Panc1 (cell line): ENCODE results near the gene HOXD9. TPM values are rescaled to one million over a fixed set of nuclear protein-coding genes. Genes with fewer than 3 reads are reported as not detected.

Experiments used
- ATAC-seq: fragments of 200-7000 bp; cut with Tn5 transposase; 2 replicates; pipeline ENCODE4 v1.9.1; 2020; ENCODE audit warnings: mild to moderate bottlenecking, moderate library complexity
- BruUV-seq: library from RNA; stranded (reverse); fragments of 400-500 nt; replicated peaks from 2 replicates; lab custom pipeline; 2021; lab: Mats Ljungman, UMichigan
- CTCF ChIA-PET: fragments of 300-600 bp; sonication (Branson Sonifier 250); formaldehyde crosslinking; loops from one replicate; lab custom pipeline; 2022; ENCODE audit warnings: antibody characterized with exemption; lab: Charles Lee
- POLR2A ChIA-PET: fragments of 300-600 bp; sonication (Branson Sonifier 250); formaldehyde crosslinking; loops from one replicate; lab custom pipeline; 2022; ENCODE audit warnings: antibody characterized with exemption; lab: Charles Lee
- DNase-seq: peaks from one replicate; pipeline ENCODE4 v3.0.0-alpha.2; 2010; ENCODE audit warnings: low read depth, low spot score
- H3K27ac ChIP-seq: 2 replicates; pipeline ENCODE4 v1.5.1; 2011; ENCODE audit warnings: mild to moderate bottlenecking, low read length, inconsistent platforms
- H3K27me3 ChIP-seq: fragments of 200-500 bp; sonication (Bioruptor generic); 2 replicates; pipeline ENCODE4 v1.6.0; 2014; ENCODE audit warnings: low read length, inconsistent platforms; ENCODE audit not compliant: control insufficient read depth, insufficient read depth
- H3K36me3 ChIP-seq: fragments of 200-500 bp; sonication (Bioruptor generic); 2 replicates; pipeline ENCODE4 v1.5.1; 2014; ENCODE audit warnings: inconsistent platforms, mild to moderate bottlenecking, low read length, moderate library complexity; ENCODE audit not compliant: control insufficient read depth, insufficient read depth
- H3K4me1 ChIP-seq: 2 replicates; pipeline ENCODE4 v1.5.1; 2011; ENCODE audit warnings: inconsistent platforms, mild to moderate bottlenecking, low read length, moderate library complexity; ENCODE audit not compliant: control insufficient read depth, insufficient read depth
- H3K4me3 ChIP-seq, 2 experiments: 2 replicates each; pipeline ENCODE4 v1.5.1; 2011 to 2012; ENCODE audit warnings: low read depth in 2 of 2, low read length in 2 of 2, mild to moderate bottlenecking in 2 of 2, inconsistent platforms in 1 of 2, moderate library complexity in 1 of 2
- H3K9me3 ChIP-seq: fragments of 200-500 bp; sonication (Bioruptor generic); 2 replicates; pipeline ENCODE4 v1.5.1; 2014; ENCODE audit warnings: low read depth, mild to moderate bottlenecking, inconsistent platforms, low read length, moderate library complexity; ENCODE audit not compliant: control insufficient read depth, insufficient read depth
- POLR2AphosphoS5 ChIP-seq: IDR thresholded peaks from 2 replicates; pipeline ENCODE4 v1.6.1; 2012; ENCODE audit warnings: mild to moderate bottlenecking, low read depth, low read length, moderate library complexity
- SIN3A ChIP-seq: IDR thresholded peaks from 2 replicates; pipeline ENCODE4 v1.6.1; 2012; ENCODE audit warnings: low read depth, mild to moderate bottlenecking, low read length, moderate library complexity, borderline replicate concordance; ENCODE audit not compliant: insufficient read depth
- TCF7L2 ChIP-seq: IDR thresholded peaks from 2 replicates; pipeline ENCODE4 v1.6.1; 2011; ENCODE audit warnings: mild to moderate bottlenecking, low read depth, low read length, inconsistent platforms
- in situ Hi-C: cut with HindIII; loops from 2 replicates; pipeline ENCODE4 v1.10.0; 2016; ENCODE audit warnings: low sequenced_read_pairs, low pct_unique_long_range_greater_than_20kb
- intact Hi-C: fragments of 100-400 bp; cut with micrococcal nuclease; formaldehyde crosslinking; loops from one replicate; pipeline ENCODE4 v1.10.0; 2022; ENCODE audit not compliant: unreplicated experiment
- total RNA-seq: library from RNA; stranded (reverse); gene quantifications from one replicate; pipeline ENCODE4 v1.2.1, GENCODE V29; 2021; ENCODE audit not compliant: unreplicated experiment
- TF ChIP-seq, protein P1 (sequence below), 2 experiments: IDR thresholded peaks; 2 replicates each; pipeline ENCODE4 v1.6.1; 2011 to 2012; ENCODE audit warnings: low read depth in 2 of 2, control low read depth in 1 of 2, low read length in 1 of 2, mild to moderate bottlenecking in 1 of 2, moderate library complexity in 1 of 2; ENCODE audit not compliant: insufficient read depth in 1 of 2
- TF ChIP-seq, protein P2 (sequence below): fragments of 450-650 bp; IDR thresholded peaks from 2 replicates; pipeline ENCODE4 v1.5.1; 2017; ENCODE audit warnings: mild to moderate bottlenecking

The HOXD9 gene
- total RNA-seq, 1 experiment from 2014 or later, result 0.15 TPM

DNA sequence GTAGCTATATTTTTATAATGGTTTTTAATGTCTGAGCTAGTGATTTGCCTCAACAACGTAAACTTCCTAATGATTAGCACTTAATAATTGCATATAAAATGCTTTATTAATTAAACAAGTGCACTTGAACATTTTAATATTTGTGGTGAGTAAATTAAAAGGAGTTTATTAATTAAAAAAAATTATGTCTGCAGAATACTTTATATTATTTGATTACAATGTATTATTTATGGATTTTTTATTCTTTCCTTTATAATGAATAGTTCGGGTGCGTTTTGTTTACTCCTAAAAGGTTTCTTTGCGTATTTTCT lies 9.3 kb downstream of the HOXD9 start:
- no peak for DNase-seq
- POLR2A ChIA-PET, result no interaction called here
- no TSS peak for BruUV-seq
- no peaks in the 10 kb centered on the region for H3K27me3 ChIP-seq
- H3K36me3 ChIP-seq, result no peaks in the 10 kb centered on the region
- in situ Hi-C loops (no loop called here), intact Hi-C loops (no loop called here)
- ATAC-seq, result no peak
- H3K4me3 ChIP-seq, result peak overlapping the region; percentile 35 to 47; a peak in 3 of 4 replicates
- CTCF ChIA-PET, result interaction anchor here (1.7 kb wide), 1 partner anchor 323 kb away, joined by 18 read pairs; no protein-coding TSS in a partner anchor
- peaks cover 20% of the 10 kb centered on the region for H3K4me1 ChIP-seq
- no peaks in the 10 kb centered on the region for H3K9me3 ChIP-seq
- H3K27ac ChIP-seq, result peak overlapping the region; percentile 76
- no peak for TF ChIP-seq SIN3A
- TF ChIP-seq, protein P1, sequence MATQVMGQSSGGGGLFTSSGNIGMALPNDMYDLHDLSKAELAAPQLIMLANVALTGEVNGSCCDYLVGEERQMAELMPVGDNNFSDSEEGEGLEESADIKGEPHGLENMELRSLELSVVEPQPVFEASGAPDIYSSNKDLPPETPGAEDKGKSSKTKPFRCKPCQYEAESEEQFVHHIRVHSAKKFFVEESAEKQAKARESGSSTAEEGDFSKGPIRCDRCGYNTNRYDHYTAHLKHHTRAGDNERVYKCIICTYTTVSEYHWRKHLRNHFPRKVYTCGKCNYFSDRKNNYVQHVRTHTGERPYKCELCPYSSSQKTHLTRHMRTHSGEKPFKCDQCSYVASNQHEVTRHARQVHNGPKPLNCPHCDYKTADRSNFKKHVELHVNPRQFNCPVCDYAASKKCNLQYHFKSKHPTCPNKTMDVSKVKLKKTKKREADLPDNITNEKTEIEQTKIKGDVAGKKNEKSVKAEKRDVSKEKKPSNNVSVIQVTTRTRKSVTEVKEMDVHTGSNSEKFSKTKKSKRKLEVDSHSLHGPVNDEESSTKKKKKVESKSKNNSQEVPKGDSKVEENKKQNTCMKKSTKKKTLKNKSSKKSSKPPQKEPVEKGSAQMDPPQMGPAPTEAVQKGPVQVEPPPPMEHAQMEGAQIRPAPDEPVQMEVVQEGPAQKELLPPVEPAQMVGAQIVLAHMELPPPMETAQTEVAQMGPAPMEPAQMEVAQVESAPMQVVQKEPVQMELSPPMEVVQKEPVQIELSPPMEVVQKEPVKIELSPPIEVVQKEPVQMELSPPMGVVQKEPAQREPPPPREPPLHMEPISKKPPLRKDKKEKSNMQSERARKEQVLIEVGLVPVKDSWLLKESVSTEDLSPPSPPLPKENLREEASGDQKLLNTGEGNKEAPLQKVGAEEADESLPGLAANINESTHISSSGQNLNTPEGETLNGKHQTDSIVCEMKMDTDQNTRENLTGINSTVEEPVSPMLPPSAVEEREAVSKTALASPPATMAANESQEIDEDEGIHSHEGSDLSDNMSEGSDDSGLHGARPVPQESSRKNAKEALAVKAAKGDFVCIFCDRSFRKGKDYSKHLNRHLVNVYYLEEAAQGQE (IDR thresholded peaks at IDR 0.05; ENCODE audit: insufficient read depth in 1 of 2, low read depth in 2 of 2, low read length in 1 of 2), result no peak

DNA sequence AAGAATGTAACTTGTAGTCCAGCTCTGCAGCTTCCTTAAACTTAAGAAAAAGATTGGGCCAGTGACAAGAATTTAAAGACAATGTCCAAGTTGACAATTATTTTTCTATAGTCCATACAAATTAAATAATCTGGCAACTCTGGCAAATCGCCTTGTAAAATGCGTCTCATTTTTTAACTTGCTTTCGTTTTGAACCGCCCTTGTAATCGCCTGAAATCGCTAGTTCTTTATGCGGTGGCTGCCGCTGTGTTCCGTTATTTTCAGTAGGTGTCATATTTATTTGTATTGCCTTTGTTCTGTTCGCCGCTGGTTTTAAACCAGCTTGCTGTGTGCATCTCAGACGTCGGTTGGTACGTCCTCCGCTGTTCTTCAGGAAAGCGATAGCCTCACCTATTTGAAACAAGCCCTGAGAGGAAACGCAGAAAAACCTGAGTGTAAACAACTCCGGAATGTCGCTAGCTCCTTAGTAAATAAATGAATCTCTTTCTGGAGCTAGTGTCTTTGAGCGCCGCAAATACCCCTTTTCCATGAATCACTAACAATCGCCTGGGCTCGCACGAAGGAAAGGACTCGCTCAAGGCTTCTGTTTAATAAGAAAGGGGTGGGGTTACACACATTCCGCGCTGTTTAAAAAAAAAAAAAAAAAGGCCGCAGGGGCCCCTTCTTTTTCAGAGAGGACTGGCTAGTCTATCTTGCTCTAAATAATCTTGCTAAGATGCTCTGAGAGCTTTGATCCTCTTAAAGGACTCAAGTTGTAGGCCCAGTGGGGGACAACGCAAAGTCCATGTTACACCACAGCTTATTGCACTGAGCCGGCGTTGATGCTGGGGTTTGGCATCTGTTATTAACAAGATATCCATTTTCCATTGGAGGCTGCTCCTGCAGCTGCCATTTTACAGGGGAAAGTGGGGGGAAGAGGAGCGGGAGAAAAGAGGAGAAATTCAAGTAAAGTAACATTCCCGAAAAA lies 10.0 kb downstream of the HOXD9 start:
- peak overlapping the region; percentile 35 to 47 for H3K4me3 ChIP-seq
- TF ChIP-seq TCF7L2 (no peak), SIN3A (no peak), POLR2AphosphoS5 (no peak)
- TF ChIP-seq, protein P2, sequence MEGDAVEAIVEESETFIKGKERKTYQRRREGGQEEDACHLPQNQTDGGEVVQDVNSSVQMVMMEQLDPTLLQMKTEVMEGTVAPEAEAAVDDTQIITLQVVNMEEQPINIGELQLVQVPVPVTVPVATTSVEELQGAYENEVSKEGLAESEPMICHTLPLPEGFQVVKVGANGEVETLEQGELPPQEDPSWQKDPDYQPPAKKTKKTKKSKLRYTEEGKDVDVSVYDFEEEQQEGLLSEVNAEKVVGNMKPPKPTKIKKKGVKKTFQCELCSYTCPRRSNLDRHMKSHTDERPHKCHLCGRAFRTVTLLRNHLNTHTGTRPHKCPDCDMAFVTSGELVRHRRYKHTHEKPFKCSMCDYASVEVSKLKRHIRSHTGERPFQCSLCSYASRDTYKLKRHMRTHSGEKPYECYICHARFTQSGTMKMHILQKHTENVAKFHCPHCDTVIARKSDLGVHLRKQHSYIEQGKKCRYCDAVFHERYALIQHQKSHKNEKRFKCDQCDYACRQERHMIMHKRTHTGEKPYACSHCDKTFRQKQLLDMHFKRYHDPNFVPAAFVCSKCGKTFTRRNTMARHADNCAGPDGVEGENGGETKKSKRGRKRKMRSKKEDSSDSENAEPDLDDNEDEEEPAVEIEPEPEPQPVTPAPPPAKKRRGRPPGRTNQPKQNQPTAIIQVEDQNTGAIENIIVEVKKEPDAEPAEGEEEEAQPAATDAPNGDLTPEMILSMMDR, result no peak
- TF ChIP-seq, protein P1 (IDR thresholded peaks at IDR 0.05; ENCODE audit: insufficient read depth in 1 of 2, low read depth in 2 of 2, low read length in 1 of 2), result no peak
- no peaks in the 10 kb centered on the region for H3K36me3 ChIP-seq
- in situ Hi-C loops (no loop called here), intact Hi-C loops (no loop called here)
- POLR2A ChIA-PET, result interaction anchor here (0.6 kb wide), 1 partner anchor 1127 kb away, joined by 4 read pairs; no protein-coding TSS in a partner anchor
- H3K27ac ChIP-seq, result peak overlapping the region; percentile 76
- CTCF ChIA-PET, result interaction anchor here (1.7 kb wide), 1 partner anchor 323 kb away, joined by 18 read pairs; no protein-coding TSS in a partner anchor
- ATAC-seq (peak; percentile 47), DNase-seq (no peak)
- BruUV-seq, result no TSS peak
- H3K9me3 ChIP-seq, result no peaks in the 10 kb centered on the region
- no peaks in the 10 kb centered on the region for H3K27me3 ChIP-seq
- peaks cover 14% of the 10 kb centered on the region for H3K4me1 ChIP-seq
